Measurements from ENCODE around the gene SLC22A12.

DNA sequence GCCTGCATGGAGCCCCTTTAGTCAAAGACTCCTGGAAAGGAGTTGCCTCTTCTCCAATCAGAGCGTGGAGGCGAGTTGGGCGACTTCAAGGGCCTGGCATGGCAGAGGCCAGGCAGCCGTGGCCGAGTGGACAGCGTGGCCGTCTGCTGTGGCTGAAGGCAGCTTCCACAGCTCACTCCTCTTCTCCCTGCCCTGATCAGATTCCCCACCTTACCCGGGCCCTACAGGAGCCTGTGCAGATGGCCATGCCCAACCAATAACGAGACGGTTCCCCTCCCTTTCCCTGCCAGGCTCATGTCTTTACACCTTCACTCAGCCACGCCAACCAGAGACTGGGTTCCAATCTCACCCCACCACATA lies 20.0 kb upstream of the SLC22A12 start:
- TF ChIP-seq, protein P1, sequence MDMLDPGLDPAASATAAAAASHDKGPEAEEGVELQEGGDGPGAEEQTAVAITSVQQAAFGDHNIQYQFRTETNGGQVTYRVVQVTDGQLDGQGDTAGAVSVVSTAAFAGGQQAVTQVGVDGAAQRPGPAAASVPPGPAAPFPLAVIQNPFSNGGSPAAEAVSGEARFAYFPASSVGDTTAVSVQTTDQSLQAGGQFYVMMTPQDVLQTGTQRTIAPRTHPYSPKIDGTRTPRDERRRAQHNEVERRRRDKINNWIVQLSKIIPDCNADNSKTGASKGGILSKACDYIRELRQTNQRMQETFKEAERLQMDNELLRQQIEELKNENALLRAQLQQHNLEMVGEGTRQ (IDR thresholded peaks at IDR 0.05): no peak
- TF ChIP-seq KDM1A (IDR thresholded peaks at IDR 0.05; ENCODE audit: low read depth) (no peak), POLR2A (IDR thresholded peaks at IDR 0.05; ENCODE audit: low read length) (no peak), RCOR1 (IDR thresholded peaks at IDR 0.05; ENCODE audit: low read depth, low read length) (no peak)
